Adrenal gland (tissue), 5 donors: Measurements from ENCODE around the gene NKAIN2.

Experiments used
- POLR2A ChIP-seq, 2 donors: fragments of 450-650 bp; IDR thresholded peaks; one replicate each; pipeline ENCODE4 v1.6.1; 2017; ENCODE audit warnings: antibody characterized with exemption in 2 of 2, mild to moderate bottlenecking in 2 of 2, moderate library complexity in 1 of 2
- TF ChIP-seq, protein P1 (sequence below), 6 experiments: fragments of 450-650 bp in 4 of 6; fragments of 200-600 bp in 2 of 6; sonication (generic) in 1 of 6; IDR thresholded peaks; 1 replicate in 5 of 6; 2 replicates in 1 of 6; pipeline versions ENCODE4 v1.5.1 to v1.8.0; 2016 to 2021; ENCODE audit warnings: antibody characterized with exemption in 6 of 6, mild to moderate bottlenecking in 2 of 6, moderate library complexity in 1 of 6
- donor health status: DM: no; HTN: no; CAD: no.

GRCh38 chr6:124040655-124041054 is 237.0 kb downstream of the NKAIN2 start:
- TF ChIP-seq, protein P1, sequence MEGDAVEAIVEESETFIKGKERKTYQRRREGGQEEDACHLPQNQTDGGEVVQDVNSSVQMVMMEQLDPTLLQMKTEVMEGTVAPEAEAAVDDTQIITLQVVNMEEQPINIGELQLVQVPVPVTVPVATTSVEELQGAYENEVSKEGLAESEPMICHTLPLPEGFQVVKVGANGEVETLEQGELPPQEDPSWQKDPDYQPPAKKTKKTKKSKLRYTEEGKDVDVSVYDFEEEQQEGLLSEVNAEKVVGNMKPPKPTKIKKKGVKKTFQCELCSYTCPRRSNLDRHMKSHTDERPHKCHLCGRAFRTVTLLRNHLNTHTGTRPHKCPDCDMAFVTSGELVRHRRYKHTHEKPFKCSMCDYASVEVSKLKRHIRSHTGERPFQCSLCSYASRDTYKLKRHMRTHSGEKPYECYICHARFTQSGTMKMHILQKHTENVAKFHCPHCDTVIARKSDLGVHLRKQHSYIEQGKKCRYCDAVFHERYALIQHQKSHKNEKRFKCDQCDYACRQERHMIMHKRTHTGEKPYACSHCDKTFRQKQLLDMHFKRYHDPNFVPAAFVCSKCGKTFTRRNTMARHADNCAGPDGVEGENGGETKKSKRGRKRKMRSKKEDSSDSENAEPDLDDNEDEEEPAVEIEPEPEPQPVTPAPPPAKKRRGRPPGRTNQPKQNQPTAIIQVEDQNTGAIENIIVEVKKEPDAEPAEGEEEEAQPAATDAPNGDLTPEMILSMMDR (IDR thresholded peaks at IDR 0.05), result no peak
- no peak for TF ChIP-seq POLR2A (IDR thresholded peaks at IDR 0.05)
